ENCODE measurements around the gene TSPAN6. TPM values are rescaled to one million over a fixed set of nuclear protein-coding genes. Genes with fewer than 3 reads are reported as not detected.

The TSPAN6 gene
- total and polyA plus RNA-seq, 2 of the 4 experiments (the other 2 are of a cell fraction), result 16.1 to 20.1 TPM

DNA sequence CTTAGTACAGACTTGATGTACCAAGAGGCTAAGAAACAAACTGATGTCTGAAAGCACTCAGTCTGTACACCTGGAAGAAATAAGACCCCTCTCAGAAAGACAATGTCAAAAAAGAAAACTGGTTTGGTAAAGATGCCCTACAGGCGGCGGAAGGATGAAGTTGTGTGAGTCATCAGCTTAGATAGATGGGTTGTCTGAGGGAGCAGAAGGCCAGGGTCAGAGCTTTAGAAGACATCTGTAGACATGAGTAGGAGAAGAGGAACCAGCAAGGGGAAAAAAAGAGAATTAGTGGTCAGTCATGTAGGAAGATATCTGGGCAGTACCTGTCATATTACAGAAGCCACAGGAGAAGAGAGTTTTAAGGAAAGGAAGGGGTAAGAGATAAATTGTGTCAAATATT lies 15.7 kb upstream of the TSPAN6 start:
- Histone ChIP-seq H3K9me1 (ENCODE audit: insufficient read depth, low read length) (peaks cover 3% of the 10 kb centered on the region), H3K9ac (ENCODE audit: low read depth, low read length) (no peak overlapping the region), H3K36me3 (ENCODE audit: control insufficient read depth, insufficient read depth, low read length) (0 out of 2 replicates have a peak, but pooled peaks cover 1% of the 10 kb centered on the region), H3K23ac (ENCODE audit: low read depth, low read length) (no peak overlapping the region), H3K14ac (replicated peaks; ENCODE audit: low read depth, low read length) (no peak overlapping the region), H3K4me2 (ENCODE audit: low read depth, low read length) (no peak overlapping the region), H2AK5ac (ENCODE audit: low read depth, low read length) (no peak overlapping the region), H4K8ac (ENCODE audit: low read depth in 2 of 2, low read length in 2 of 2) (no peak overlapping the region), H2BK15ac (ENCODE audit: low read depth, low read length) (no peak overlapping the region), H3K27ac (ENCODE audit: insufficient read depth, low read length) (no peak overlapping the region), H3K9me3 (ENCODE audit: control insufficient read depth, insufficient read depth, low read length) (no peaks in the 10 kb centered on the region), H3K56ac (ENCODE audit: extremely low read depth, insufficient read depth, low read length) (no peak overlapping the region), H2BK5ac (ENCODE audit: low read depth, low read length, poor library complexity, severe bottlenecking) (no peak overlapping the region), H3K18ac (ENCODE audit: low read depth, low read length) (no peak overlapping the region), H2BK120ac (ENCODE audit: low read depth, low read length) (no peak overlapping the region), H3K4me1 (ENCODE audit: control insufficient read depth, insufficient read depth, low read length) (peaks cover 15% of the 10 kb centered on the region), H2BK20ac (ENCODE audit: low read depth, low read length) (no peak overlapping the region), H4K5ac (ENCODE audit: low read depth, low read length) (no peak overlapping the region), H3K4me3 (ENCODE audit: insufficient read depth, low read depth, low read length) (no peak overlapping the region), H4K91ac (ENCODE audit: insufficient read depth, low read depth, low read length) (no peak overlapping the region), H2AFZ (replicated peaks; ENCODE audit: low read length, poor library complexity) (no peak overlapping the region), H2AK9ac (replicated peaks; ENCODE audit: low read depth, low read length, poor library complexity) (no peak overlapping the region), H3K4ac (ENCODE audit: low read depth, low read length) (no peak overlapping the region), H3K27me3 (ENCODE audit: control insufficient read depth, insufficient read depth, low read length) (no peaks in the 10 kb centered on the region), H3K79me1 (ENCODE audit: low read depth in 1 of 2, low read length in 2 of 2) (no peaks in the 10 kb centered on the region; a peak in 1 of 4 replicates), H4K20me1 (ENCODE audit: insufficient read depth, low read length) (no peaks in the 10 kb centered on the region)
- ChIA-PET CTCF (interaction anchor here (1.1 to 1.4 kb wide), 2 partner anchors 19 to 33 kb away, joined by 3 to 5 read pairs; no protein-coding TSS in a partner anchor), POLR2A (ENCODE audit: unreplicated experiment) (no interaction called here)
- dilution Hi-C loops (cut with HindIII; ENCODE audit: low sequenced_read_pairs, unreplicated experiment), result no loop called here
- in situ Hi-C loops (cut with MboI; ENCODE audit: low sequenced_read_pairs), result no loop called here
- no CpG with 5 or more reads among the region's 2 CpGs for WGBS, 2 experiments (ENCODE audit: extremely low coverage in 2 of 2, insufficient read length in 1 of 2)
- BruUV-seq (replicated peaks), result no TSS peak
- intact Hi-C loops (cut with micrococcal nuclease), result no loop called here
- TF ChIP-seq, protein P1, sequence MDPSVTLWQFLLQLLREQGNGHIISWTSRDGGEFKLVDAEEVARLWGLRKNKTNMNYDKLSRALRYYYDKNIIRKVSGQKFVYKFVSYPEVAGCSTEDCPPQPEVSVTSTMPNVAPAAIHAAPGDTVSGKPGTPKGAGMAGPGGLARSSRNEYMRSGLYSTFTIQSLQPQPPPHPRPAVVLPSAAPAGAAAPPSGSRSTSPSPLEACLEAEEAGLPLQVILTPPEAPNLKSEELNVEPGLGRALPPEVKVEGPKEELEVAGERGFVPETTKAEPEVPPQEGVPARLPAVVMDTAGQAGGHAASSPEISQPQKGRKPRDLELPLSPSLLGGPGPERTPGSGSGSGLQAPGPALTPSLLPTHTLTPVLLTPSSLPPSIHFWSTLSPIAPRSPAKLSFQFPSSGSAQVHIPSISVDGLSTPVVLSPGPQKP (IDR thresholded peaks at IDR 0.05; ENCODE audit: borderline replicate concordance, low read depth, low read length), result no peak
- TF ChIP-seq NFE2L2 (IDR thresholded peaks at IDR 0.05; ENCODE audit: low read depth, low read length) (no peak), MAZ (IDR thresholded peaks at IDR 0.05; ENCODE audit: borderline replicate concordance, low read depth, low read length) (no peak), RAD21 (IDR thresholded peaks at IDR 0.05; ENCODE audit: low read length) (no peak), RCOR1 (IDR thresholded peaks at IDR 0.05; ENCODE audit: insufficient replicate concordance, low read length) (no peak), BHLHE40 (IDR thresholded peaks at IDR 0.05; ENCODE audit: low read depth, low read length) (no peak), CHD1 (IDR thresholded peaks at IDR 0.05; ENCODE audit: low read depth, low read length) (no peak), SMC3 (IDR thresholded peaks at IDR 0.05; ENCODE audit: low read depth, low read length) (no peak), MXI1 (IDR thresholded peaks at IDR 0.05; ENCODE audit: borderline replicate concordance, low read depth, low read length) (no peak), CEBPB (IDR thresholded peaks at IDR 0.05; ENCODE audit: low read depth, low read length) (no peak), MAFK (IDR thresholded peaks at IDR 0.05; ENCODE audit: low read depth, low read length) (no peak), FOS (IDR thresholded peaks at IDR 0.05; ENCODE audit: low read depth, low read length) (no peak), POLR2A (IDR thresholded peaks at IDR 0.05; ENCODE audit: low read depth, low read length) (no peak), RFX5 (IDR thresholded peaks at IDR 0.05; ENCODE audit: low read depth, low read length) (no peak)
- TF ChIP-seq, protein P2, sequence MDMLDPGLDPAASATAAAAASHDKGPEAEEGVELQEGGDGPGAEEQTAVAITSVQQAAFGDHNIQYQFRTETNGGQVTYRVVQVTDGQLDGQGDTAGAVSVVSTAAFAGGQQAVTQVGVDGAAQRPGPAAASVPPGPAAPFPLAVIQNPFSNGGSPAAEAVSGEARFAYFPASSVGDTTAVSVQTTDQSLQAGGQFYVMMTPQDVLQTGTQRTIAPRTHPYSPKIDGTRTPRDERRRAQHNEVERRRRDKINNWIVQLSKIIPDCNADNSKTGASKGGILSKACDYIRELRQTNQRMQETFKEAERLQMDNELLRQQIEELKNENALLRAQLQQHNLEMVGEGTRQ (IDR thresholded peaks at IDR 0.05; ENCODE audit: low read depth, low read length), result no peak
- TF ChIP-seq, protein P3, sequence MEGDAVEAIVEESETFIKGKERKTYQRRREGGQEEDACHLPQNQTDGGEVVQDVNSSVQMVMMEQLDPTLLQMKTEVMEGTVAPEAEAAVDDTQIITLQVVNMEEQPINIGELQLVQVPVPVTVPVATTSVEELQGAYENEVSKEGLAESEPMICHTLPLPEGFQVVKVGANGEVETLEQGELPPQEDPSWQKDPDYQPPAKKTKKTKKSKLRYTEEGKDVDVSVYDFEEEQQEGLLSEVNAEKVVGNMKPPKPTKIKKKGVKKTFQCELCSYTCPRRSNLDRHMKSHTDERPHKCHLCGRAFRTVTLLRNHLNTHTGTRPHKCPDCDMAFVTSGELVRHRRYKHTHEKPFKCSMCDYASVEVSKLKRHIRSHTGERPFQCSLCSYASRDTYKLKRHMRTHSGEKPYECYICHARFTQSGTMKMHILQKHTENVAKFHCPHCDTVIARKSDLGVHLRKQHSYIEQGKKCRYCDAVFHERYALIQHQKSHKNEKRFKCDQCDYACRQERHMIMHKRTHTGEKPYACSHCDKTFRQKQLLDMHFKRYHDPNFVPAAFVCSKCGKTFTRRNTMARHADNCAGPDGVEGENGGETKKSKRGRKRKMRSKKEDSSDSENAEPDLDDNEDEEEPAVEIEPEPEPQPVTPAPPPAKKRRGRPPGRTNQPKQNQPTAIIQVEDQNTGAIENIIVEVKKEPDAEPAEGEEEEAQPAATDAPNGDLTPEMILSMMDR (conservative IDR thresholded peaks at IDR 0.05; ENCODE audit: low read depth, low read length), result no peak
- ATAC-seq (ENCODE audit: low read depth), result no peak
- no peak for DNase-seq

Measured in IMR-90 (cell line).